ENCODE results near the gene AAK1. TPM values are rescaled to one million over a fixed set of nuclear protein-coding genes. Genes with fewer than 3 reads are reported as not detected.

The AAK1 gene
- total RNA-seq, 1 experiment from 2014 or later, result 30.6 TPM

DNA sequence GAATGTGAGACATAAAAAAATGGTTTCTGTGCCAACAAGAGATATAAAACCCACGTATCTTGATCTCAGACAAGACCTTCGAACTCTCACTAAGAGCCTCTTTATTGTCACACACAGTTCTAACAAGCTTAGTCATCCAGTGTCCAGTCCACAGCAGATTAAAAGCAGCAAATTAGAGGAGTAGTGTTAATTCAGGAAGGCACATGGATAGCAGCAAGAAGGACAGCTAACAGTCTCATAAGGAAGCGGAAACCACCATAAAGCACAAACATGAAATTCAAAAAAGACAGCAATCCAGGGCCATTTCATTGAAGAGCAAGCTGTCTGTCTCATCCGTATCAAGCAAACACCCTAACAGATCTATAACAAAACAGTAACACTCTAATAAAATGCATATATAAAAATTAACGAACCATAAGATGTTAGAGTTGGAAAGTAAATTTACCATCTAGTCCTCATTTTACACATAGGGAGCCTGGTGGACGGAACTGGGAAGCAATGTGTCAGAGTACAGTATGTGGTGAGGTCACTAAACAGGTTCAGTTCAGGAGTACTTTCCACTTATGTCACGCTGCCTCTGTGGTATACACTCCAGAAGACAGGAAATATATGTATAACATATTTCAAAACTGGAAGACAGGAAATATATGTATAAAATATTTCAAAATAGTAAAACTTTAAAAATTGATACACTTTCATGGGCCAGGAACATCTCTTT lies 18.3 kb downstream of the AAK1 start:
- no peak overlapping the region for H4K8ac ChIP-seq (replicated peaks; ENCODE audit: insufficient read length, low read depth, low read length)
- WGBS (ENCODE audit: extremely low coverage, insufficient read length, low lambda C conversion rate), result no CpG with 5 or more reads among the region's 7 CpGs
- H3K4ac ChIP-seq (ENCODE audit: low read depth, low read length), result no peak overlapping the region
- no peak overlapping the region for H3K4me2 ChIP-seq (ENCODE audit: insufficient read depth, insufficient read length, low read length)
- H3K14ac ChIP-seq (ENCODE audit: insufficient read depth, low read length), result no peak overlapping the region
- no peak overlapping the region for H2BK15ac ChIP-seq (ENCODE audit: low read depth, low read length)
- no peak overlapping the region for H3K9ac ChIP-seq (ENCODE audit: extremely low read depth, insufficient read length, low read length)
- no peak overlapping the region for H2BK5ac ChIP-seq (ENCODE audit: insufficient read length, low read length)
- H4K20me1 ChIP-seq (ENCODE audit: control insufficient read depth, insufficient read depth, insufficient read length), result no peaks in the 10 kb centered on the region
- H4K5ac ChIP-seq (ENCODE audit: insufficient read length, low read depth, low read length), result no peak overlapping the region
- no peaks in the 10 kb centered on the region for H3K23me2 ChIP-seq (ENCODE audit: insufficient read length, low read depth, low read length, poor library complexity, severe bottlenecking)
- H2BK120ac ChIP-seq (ENCODE audit: low read depth, low read length, poor library complexity, severe bottlenecking), result no peak overlapping the region
- peaks cover 5% of the 10 kb centered on the region for H3K79me1 ChIP-seq (ENCODE audit: insufficient read depth, low read depth, low read length, poor library complexity, severe bottlenecking)
- H3K23ac ChIP-seq (ENCODE audit: insufficient read length, low read depth, low read length), result no peak overlapping the region
- H3K79me2 ChIP-seq (ENCODE audit: insufficient read depth, low read length), result no peaks in the 10 kb centered on the region; the same call in 1 of the 2 replicates
- H2BK20ac ChIP-seq (ENCODE audit: low read depth, low read length, poor library complexity, severe bottlenecking), result no peak overlapping the region
- H3K9me3 ChIP-seq (ENCODE audit: control insufficient read depth, low read depth, low read length), result no peaks in the 10 kb centered on the region
- H3K18ac ChIP-seq (ENCODE audit: insufficient read length, low read depth, low read length), result no peak overlapping the region
- Mint-ChIP-seq H3K27me3 (ENCODE audit: low read depth) (no peaks in the 10 kb centered on the region), H3K4me3 (no peak overlapping the region), H3K9me3 (peaks cover 0 to 2% of the 10 kb centered on the region in 2 experiments; a peak in 1 of 5 replicates), H3K36me3 (ENCODE audit: insufficient read depth in 1 of 3, low read depth in 3 of 3) (peaks cover 3 to 5% (median 4%) of the 10 kb centered on the region in 3 experiments; a peak in 5 of 7 replicates), H3K27ac (no peak overlapping the region), H3K4me1 (peaks cover 4 to 5% of the 10 kb centered on the region in 2 experiments)
- H2AFZ ChIP-seq (ENCODE audit: low read length), result no peak overlapping the region
- no peak overlapping the region for H3T11ph ChIP-seq (ENCODE audit: low read length)
- H3K27me3 ChIP-seq (ENCODE audit: insufficient read depth, low read length), result no peaks in the 10 kb centered on the region
- H2BK12ac ChIP-seq (ENCODE audit: insufficient read length, low read depth, low read length), result no peak overlapping the region
- no peak overlapping the region for H3K27ac ChIP-seq (ENCODE audit: insufficient read length, low read depth, low read length)
- no peak overlapping the region for H2AK5ac ChIP-seq (ENCODE audit: insufficient read length, low read length)
- H3K56ac ChIP-seq (ENCODE audit: insufficient read length, low read depth, low read length), result no peak overlapping the region
- H3K4me1 ChIP-seq (ENCODE audit: insufficient read depth, low read length), result no peaks in the 10 kb centered on the region
- DNase-seq, result no peak
- no peak overlapping the region for H4K91ac ChIP-seq (ENCODE audit: insufficient read length, low read depth, low read length)
- TF ChIP-seq, protein P1, sequence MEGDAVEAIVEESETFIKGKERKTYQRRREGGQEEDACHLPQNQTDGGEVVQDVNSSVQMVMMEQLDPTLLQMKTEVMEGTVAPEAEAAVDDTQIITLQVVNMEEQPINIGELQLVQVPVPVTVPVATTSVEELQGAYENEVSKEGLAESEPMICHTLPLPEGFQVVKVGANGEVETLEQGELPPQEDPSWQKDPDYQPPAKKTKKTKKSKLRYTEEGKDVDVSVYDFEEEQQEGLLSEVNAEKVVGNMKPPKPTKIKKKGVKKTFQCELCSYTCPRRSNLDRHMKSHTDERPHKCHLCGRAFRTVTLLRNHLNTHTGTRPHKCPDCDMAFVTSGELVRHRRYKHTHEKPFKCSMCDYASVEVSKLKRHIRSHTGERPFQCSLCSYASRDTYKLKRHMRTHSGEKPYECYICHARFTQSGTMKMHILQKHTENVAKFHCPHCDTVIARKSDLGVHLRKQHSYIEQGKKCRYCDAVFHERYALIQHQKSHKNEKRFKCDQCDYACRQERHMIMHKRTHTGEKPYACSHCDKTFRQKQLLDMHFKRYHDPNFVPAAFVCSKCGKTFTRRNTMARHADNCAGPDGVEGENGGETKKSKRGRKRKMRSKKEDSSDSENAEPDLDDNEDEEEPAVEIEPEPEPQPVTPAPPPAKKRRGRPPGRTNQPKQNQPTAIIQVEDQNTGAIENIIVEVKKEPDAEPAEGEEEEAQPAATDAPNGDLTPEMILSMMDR (conservative IDR thresholded peaks at IDR 0.05), result no peak
